Fibroblast of skin of left biceps (primary cell): ENCODE results near the gene ABR.

Experiments used
- DNase-seq, 2 experiments: peaks; one replicate each; pipeline ENCODE4 v3.0.0-alpha.2; 2013; ENCODE audit warnings: low read depth in 2 of 2

Gene ABR

GRCh38 chr17:962166-962565, 217.6 kb downstream of the ABR start:
- DNase-seq = no peak

DNA sequence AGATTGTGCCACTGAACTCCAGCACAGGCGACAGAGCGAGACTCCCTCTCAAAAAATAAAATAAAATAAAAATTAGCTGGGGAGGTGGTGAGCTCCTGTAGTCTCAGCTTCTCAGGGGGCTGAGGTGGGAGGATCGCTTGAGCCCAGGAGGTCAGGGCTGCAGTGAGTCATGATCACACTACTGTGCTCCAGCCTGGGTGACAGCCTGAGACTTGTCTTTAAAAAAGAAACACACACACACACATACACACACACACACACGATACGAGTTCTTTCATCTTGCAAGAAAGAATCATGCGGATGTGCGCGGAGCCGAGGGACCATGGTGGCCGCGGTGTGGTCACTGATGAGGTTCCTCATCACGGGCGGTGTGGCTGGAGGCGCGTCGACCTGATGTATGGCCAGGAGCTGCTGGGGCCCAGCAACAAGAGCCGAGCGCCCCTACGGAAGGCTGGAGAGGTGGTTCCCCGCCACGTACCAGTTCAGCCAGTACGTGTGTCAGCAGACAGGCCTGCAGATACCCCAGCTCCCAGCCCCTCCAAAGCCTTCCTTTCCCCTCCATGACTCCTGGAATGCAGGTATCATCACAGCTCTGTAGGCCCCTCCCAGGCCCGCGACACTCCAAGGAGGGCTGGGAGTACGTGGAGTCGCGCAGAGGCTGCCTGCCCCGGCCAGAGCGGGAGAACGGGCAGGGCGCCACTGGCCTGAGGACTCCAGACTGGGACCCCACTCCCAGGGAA, 220.9 kb downstream of the ABR start:
- DNase-seq = no peak

DNA sequence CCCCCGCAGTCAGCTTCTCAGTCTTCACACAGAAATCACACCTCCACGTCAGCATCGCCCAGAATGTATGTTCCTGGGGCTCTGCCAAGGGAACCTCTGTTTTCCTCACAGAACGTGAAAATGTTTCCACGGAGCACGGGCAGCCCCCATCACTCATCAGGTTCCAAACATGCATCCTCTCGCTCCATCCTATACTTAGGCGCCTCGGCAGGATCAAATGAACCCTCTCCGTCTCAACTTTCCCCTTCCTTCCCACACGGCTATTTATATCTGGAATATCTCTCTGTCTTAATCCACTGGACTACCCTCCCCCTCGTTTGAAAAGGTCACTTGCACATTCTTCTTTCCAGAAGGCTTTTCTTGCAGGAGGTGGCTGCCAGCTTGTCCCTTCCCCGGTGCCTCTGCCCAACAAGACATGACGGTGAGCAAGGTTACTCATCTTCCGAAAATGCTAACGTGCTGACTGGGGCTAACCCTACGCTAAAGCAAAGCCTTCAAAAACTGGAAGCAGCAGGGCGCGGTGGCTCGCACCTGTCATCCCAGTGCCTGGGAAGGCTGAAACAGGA, 221.8 kb downstream of the ABR start:
- no peak for DNase-seq

DNA sequence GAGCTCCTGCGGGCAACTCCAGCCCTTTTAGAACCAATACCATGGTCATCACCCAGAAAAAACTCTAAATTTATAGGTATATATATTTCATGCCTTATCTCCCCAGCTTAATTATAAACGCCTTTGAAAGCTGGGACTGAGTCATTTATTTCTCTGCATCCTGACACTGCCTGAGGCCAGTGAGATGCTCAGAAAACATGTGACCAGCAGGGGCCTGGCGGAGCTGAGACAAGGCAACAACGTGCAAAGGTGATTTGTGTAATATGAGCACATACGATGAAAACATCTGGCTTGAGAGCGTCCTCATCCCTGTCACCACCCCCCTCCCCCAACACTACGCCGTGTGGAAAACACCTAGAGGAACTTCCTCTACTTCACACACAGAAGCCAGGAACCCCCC, 222.9 kb downstream of the ABR start:
- DNase-seq = no peak

GRCh38 chr17:954431-955164, 225.2 kb downstream of the ABR start:
- DNase-seq = peak in 1 of 2 experiments; percentile 22

- no peak for DNase-seq
Observed at GRCh38 chr17:953767-954166, 226.0 kb downstream of the ABR start.
